IPS-20b (cell line): Measurements from ENCODE around the gene MTA2.
A peak's percentile ranks its signal among the peaks of the same experiment; 100 is the strongest.
"Not testable (repeated sequence)": the region's sequence is repeated elsewhere in the genome, so short reads cannot be mapped to it uniquely, and the experiment has no call there.

Experiments
- H3K27ac ChIP-seq: one replicate; pipeline ENCODE4 v1.5.1; 2013; ENCODE audit warnings: low read length
- H3K27me3 ChIP-seq: 2 replicates; pipeline ENCODE4 v1.6.1; 2013; ENCODE audit warnings: mild to moderate bottlenecking, low read length, inconsistent platforms; ENCODE audit not compliant: insufficient read depth
- H3K36me3 ChIP-seq: 2 replicates; pipeline ENCODE4 v1.6.1; 2013; ENCODE audit warnings: low read depth, mild to moderate bottlenecking, inconsistent platforms, low read length, moderate library complexity; ENCODE audit not compliant: insufficient read depth
- H3K4me1 ChIP-seq: 2 replicates; pipeline ENCODE4 v1.6.1; 2013; ENCODE audit warnings: mild to moderate bottlenecking, control low read depth, inconsistent platforms, low read length, moderate library complexity; ENCODE audit not compliant: insufficient read depth
- H3K4me3 ChIP-seq: 2 replicates; pipeline ENCODE4 v1.5.1; 2013; ENCODE audit warnings: mild to moderate bottlenecking, low read length, inconsistent platforms
- H3K9ac ChIP-seq: 2 replicates; pipeline ENCODE4 v1.6.1; 2013; ENCODE audit warnings: low read depth, mild to moderate bottlenecking, inconsistent platforms, low read length, moderate library complexity
- H3K9me3 ChIP-seq: 2 replicates; pipeline ENCODE4 v1.6.1; 2013; ENCODE audit warnings: mild to moderate bottlenecking, low read depth, low read length, inconsistent platforms; ENCODE audit not compliant: insufficient read depth

MTA2 gene

DNA sequence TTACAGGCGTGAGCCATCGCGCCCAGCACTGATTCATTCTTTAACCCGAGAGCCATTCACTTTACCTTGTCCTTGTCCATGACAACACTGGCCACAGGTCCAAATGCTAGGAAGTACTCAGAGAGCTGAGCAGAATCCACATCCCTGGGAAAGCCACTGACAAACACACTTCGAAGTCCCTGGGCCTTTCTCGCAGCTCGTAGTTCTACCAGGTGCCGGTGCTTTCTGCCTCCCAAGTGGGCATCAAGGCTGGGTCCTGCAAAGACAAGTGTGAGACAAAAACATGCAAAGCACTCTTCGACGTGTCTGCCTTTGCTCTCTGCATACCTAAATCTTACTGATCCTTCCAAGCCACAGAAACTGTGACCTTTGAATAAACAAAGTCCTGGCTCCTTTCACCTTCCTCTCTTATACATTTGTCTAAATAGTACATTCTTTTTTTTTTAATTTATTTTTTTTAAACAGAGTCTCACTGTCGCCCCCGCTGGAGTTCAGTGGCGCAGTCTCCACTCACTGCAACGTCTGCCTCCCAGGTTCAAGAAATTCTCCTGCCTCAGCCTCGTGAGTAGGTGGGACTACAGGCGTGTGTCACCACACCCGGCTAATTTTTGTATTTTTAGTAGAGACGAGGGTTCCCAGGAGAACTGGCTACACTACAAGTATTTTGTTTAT, 12.6 kb downstream of the MTA2 start:
- Histone ChIP-seq H3K27me3 (no peaks in the 10 kb centered on the region), H3K9me3 (no peaks in the 10 kb centered on the region), H3K36me3 (peaks cover 46% of the 10 kb centered on the region), H3K27ac (no peak overlapping the region), H3K4me1 (peaks cover 5% of the 10 kb centered on the region), H3K4me3 (no peak overlapping the region), H3K9ac (no peak overlapping the region)

DNA sequence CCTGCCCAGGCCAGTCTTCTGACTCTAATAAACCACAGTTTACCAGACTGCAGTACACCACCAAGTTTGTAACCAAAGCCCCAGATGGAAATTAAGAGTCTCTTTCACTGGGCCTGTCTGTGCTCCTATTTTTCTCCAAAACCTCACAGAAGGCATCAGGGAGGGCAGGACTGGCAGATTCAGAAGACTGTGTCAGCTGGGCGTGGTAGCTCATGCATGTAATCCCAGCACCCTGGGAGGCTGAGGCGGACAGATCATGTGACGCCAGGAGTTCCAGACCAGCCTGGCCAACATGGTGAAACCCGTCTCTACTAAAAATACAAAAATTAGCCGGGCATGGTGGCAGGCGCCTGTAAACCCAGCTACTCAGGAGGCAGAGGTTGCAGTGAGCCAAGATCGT, 16.3 kb downstream of the MTA2 start:
- peaks cover 51% of the 10 kb centered on the region for H3K36me3 ChIP-seq
- not testable (repeated sequence) for H3K9me3 ChIP-seq, H3K27ac ChIP-seq, H3K4me3 ChIP-seq, H3K4me1 ChIP-seq, H3K27me3 ChIP-seq, H3K9ac ChIP-seq

DNA sequence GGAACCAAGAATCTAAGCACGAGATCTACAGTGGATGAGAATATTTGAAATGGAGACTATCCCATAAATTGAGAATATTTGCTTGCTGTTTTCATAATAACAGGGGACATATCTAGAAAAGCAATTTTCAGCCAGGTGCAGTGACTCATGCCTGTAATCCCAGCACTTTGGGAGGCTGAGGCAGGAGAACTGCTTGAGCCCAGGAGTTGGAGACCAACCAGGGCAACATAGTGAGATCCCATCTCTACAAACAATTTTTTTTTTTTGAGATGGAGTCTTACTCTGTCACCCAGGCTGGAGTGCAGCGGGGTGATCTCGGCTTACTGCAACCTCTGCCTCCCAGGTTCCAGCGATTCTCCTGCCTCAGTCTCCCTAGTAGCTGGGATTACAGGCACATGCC, 19.9 kb downstream of the MTA2 start:
- not testable (repeated sequence) for H3K9ac ChIP-seq, H3K9me3 ChIP-seq, H3K4me3 ChIP-seq, H3K27me3 ChIP-seq, H3K4me1 ChIP-seq, H3K27ac ChIP-seq
- peaks cover 61% of the 10 kb centered on the region for H3K36me3 ChIP-seq

DNA sequence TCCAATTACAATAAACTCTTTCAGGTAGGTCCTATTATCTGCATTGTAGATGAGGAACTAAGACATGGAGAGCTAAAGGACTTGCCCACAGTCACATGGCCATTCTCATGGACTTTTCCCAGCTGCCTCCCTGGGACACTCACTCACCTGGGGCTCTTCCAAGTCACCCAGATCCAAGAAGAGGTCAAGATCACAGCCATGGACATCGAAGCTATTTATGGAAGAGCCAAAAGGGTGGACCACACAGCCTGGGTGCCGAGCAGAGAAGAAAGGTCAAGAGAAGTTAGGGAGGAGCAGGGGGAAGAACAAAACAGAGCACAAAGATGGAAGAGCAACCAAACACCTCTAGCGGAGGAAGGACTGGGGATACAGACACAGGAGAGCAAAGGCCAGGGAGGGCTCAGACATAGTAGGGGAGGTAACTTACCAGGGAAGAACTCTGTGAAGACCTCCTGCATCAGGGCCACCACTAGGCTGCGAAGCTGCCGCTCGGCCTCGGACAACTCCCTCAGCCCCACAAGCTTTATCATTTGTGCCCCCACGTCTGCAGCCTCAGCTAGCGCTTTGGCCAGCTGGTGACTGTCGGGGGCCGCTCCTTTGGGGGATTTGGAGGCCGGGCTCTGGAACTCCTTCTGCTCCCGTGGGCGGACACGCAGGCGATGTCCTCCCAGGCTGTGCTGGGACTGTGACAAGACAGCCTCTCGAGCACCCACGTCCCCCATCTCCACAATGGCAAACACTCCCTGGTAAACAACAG, 20.5 kb downstream of the MTA2 start:
- no peak overlapping the region for H3K27ac ChIP-seq
- H3K4me3 ChIP-seq = no peak overlapping the region
- H3K9me3 ChIP-seq = no peaks in the 10 kb centered on the region
- H3K27me3 ChIP-seq = no peaks in the 10 kb centered on the region
- peaks cover 64% of the 10 kb centered on the region for H3K36me3 ChIP-seq
- no peaks in the 10 kb centered on the region for H3K4me1 ChIP-seq
- no peak overlapping the region for H3K9ac ChIP-seq

DNA sequence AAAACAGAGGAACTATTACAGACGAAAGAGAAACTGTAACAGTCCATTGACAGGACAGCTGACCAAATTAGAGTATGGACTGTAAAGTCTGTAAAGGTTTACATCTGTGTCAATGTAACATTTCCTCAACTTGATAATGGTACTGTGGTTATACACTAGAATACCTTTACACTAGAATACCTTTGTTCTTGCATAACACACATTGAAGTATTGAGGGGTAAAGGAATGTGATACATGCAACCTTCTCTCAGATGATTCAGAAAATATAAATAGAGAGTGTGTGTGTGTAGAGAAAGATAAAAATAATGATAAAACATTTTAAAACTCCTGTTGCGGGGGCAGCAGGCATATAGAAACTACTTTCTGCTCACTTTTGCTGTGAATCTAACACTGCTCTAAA, 22.4 kb downstream of the MTA2 start:
- H3K27ac ChIP-seq = no peak overlapping the region
- H3K36me3 ChIP-seq = peaks cover 61% of the 10 kb centered on the region

DNA sequence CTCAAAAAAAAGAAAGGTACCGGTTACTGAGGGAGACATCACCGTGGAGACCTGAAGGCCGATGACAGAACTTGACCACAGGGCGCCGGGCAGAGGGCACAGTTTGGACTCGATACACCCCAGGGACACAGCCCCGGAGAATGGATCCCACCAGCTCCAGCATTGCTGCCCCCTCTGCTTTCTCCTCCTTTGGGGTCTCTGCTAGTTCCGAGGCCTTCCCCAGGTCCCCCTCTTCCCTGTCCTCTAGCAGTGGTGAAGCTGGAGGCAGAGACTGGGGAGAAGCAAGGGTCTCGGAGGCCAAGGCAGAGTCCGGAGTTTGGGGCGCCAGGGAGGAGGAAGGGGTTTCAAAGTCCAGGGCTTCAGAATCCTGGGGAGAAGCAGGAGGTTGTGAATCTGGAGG, 23.1 kb downstream of the MTA2 start:
- H3K9ac ChIP-seq = no peak overlapping the region
- H3K36me3 ChIP-seq = peaks cover 57% of the 10 kb centered on the region
- H3K4me3 ChIP-seq = no peak overlapping the region
- H3K4me1 ChIP-seq = peaks cover 4% of the 10 kb centered on the region; the same call in 1 of the 2 replicates
- no peaks in the 10 kb centered on the region for H3K9me3 ChIP-seq
- no peak overlapping the region for H3K27ac ChIP-seq
- H3K27me3 ChIP-seq = no peaks in the 10 kb centered on the region

More for the DNA sequence above, 22.4 kb downstream of the MTA2 start:
- Histone ChIP-seq H3K27me3 (no peaks in the 10 kb centered on the region), H3K9ac (no peak overlapping the region), H3K4me1 (peaks cover 4% of the 10 kb centered on the region; the same call in 1 of the 2 replicates), H3K9me3 (no peaks in the 10 kb centered on the region), H3K4me3 (no peak overlapping the region)

DNA sequence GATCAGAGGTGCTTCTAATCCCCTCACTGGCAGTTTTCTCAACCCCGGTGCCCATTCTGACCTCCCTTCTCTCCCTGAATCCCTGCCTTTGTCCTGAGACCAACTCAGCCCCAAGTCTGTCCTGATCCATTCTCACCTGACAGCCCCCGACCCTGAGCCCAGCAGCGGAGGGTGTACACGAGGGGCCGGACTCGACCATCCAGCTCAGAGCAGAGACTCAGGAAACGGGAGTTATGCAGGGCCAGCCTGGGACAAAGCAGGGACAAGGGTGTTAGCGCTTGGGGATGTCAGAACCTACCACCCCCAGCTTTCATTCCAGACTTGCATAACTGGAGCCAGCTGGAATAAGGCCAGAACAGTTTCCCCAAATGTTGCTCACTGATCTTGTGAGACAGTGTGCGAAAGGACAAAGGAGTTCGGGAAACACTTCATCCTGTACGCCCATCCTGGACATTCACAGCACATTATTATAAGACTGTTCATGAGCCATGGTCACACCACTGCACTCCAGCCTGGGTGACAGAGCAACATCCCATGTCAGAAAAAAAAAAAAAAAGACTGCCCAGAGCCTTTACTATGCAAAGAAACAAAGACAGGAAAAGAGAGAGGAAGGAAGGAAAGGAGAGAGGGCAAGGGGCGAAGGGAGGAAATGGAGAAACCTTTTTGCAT, 24.5 kb downstream of the MTA2 start:
- no peaks in the 10 kb centered on the region for H3K9me3 ChIP-seq
- H3K27ac ChIP-seq = no peak overlapping the region
- no peaks in the 10 kb centered on the region for H3K27me3 ChIP-seq
- no peak overlapping the region for H3K9ac ChIP-seq
- H3K36me3 ChIP-seq = peaks cover 60% of the 10 kb centered on the region
- peaks cover 8% of the 10 kb centered on the region; the same call in 1 of the 2 replicates for H3K4me1 ChIP-seq
- H3K4me3 ChIP-seq = no peak overlapping the region

DNA sequence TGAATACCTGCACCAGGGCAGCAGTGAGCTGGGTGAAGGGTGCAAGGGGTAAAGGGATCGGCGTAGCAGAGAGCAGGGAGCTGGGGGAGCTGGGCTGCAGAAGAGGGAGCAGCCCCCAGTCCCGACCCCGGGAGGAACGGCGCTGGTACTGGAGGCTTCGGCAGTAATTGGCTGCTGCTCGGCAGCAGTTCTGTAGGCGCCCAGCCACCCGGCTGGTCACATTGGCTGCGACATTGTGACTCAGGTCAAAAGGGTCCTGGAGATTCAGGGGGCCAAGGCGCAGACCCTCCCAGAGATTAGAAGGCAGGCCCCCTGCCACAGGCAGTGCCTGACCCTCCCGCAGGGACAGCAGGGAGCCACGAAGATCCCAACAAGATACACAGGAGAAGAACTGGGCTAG, 25.8 kb downstream of the MTA2 start:
- Histone ChIP-seq H3K4me3 (no peak overlapping the region), H3K9ac (no peak overlapping the region), H3K36me3 (peaks cover 61% of the 10 kb centered on the region), H3K9me3 (no peaks in the 10 kb centered on the region), H3K27me3 (no peaks in the 10 kb centered on the region), H3K27ac (no peak overlapping the region), H3K4me1 (peaks cover 15% of the 10 kb centered on the region; the same call in 1 of the 2 replicates)

DNA sequence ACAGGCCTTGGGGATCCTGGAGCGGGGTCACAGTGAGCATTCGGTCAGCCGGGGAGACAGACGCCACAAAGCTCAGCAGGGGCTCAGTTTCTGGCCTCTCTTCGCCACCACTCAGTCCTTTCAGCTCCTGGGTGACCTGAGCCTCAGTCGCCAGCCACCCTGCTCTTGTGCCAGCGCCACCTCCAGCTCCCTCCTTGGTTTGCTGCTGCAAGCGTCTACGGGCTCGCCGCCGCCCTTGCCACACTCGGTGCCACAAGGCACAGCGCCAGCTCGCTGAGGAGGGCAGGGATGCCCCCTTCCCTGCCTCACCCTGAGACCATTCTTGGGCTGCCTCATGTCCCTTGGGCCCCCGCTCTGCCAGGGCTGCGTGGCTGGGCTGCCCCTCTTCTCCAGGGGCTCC, 26.5 kb downstream of the MTA2 start:
- H3K4me1 ChIP-seq = peaks cover 15% of the 10 kb centered on the region; the same call in 1 of the 2 replicates
- H3K27ac ChIP-seq = no peak overlapping the region
- peak overlapping the region; percentile 97; the same call in 1 of the 2 replicates for H3K9ac ChIP-seq

DNA sequence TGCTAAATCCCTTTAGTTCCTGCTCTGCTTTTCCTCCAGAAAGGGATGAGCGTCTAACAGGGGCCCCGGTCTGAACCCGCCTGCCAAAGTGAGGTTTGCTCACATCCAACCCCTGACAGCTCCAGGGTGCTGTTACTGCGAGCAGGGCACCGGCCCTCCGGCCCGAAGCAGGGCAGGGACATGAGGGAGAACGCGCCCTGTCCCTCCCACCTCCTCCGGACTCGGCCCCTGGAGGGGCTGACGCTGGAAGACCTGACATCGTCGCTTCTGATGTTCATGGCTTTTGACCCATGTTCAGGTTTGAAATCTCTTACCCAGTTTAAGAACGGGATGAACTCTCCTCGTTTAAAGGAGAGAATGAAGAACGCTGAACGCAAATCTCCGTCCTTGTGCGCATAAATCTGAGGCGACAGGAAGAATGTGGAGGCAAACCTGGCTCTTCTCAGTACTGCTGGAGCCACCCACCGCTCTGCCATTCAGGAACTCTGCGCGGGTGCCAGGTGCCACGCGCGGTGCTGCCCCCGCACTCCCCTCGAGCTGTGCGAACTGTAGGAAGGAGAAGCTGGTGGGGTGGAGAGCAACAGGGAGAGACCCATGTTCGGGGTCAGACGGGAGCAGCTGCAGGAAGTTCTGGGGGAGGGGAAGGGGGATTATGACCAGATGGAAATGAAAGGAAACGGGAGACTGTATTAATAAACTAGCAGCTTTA, 27.1 kb downstream of the MTA2 start:
- Histone ChIP-seq H3K9ac (peak overlapping the region; percentile 97), H3K4me1 (peaks cover 15% of the 10 kb centered on the region; the same call in 1 of the 2 replicates), H3K9me3 (no peaks in the 10 kb centered on the region), H3K27me3 (no peaks in the 10 kb centered on the region), H3K4me3 (peak overlapping the region; percentile 99), H3K27ac (peak overlapping the region; percentile 40), H3K36me3 (peaks cover 73% of the 10 kb centered on the region)

More for the DNA sequence above, 26.5 kb downstream of the MTA2 start:
- Histone ChIP-seq H3K9me3 (no peaks in the 10 kb centered on the region), H3K36me3 (peaks cover 66% of the 10 kb centered on the region), H3K27me3 (no peaks in the 10 kb centered on the region), H3K4me3 (peak overlapping the region; percentile 99; the same call in 1 of the 2 replicates)

DNA sequence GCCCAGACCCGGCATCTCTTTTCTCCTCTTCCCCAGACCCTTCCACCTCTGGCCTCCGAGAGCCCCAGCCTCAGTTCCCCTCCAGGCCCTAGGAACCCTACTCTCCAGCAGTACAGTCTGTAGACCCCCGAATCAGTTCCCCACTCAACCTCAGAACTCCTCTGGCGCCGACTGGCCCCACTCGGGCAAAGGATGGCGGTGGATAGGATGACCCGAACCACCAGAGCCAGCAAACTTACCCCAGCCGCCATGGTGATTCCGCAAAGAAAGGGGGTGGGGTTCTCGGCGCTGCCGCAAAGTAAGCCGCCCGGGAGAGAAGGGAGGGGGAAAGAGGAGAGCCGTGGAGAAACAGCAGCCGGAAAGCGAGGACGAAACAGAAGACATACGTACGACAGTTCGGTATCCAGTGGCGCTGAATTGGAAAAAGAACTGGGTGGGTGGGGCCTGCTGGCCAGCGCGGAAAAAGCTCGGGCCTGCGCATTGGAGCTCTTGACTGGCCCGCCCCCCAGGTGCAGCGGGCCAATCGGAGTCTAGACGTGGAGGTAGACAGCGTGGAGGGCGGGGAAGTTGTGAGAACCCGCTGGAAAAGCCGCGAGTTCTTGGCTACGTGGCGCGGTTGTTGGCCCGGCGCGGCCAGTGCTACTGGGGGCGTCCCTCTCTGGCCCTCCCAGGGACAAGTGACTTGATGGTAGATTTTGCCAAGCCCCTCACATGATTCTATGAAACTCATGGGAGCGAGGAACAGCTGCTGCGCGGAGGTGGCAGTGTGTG, 27.9 kb downstream of the MTA2 start, which contains the start of gene EEF1G:
Gene EEF1G (minus strand): TSS at position 300 of the 771 bp plus-strand sequence. CDS start 49 bp downstream, at position 251.
- H3K27me3 ChIP-seq = no peaks in the 10 kb centered on the region
- H3K9me3 ChIP-seq = no peaks in the 10 kb centered on the region
- peaks cover 73% of the 10 kb centered on the region for H3K36me3 ChIP-seq
- peak within 1 kb of the TSS; percentile 99 for H3K9ac ChIP-seq
- H3K4me3 ChIP-seq = peak within 1 kb of the TSS; percentile 99
- H3K27ac ChIP-seq = peak within 1 kb of the TSS; percentile 62
- H3K4me1 ChIP-seq = peaks cover 15% of the 10 kb centered on the region; the same call in 1 of the 2 replicates
